GM12891 (cell line): ENCODE results near the gene ABCC10.

Source experiments
- POLR2A ChIP-seq: IDR thresholded peaks from 2 replicates; pipeline ENCODE4 v1.6.1; 2011; ENCODE audit warnings: low read depth, low read length, control low read depth
- POLR2AphosphoS5 ChIP-seq: IDR thresholded peaks from 2 replicates; pipeline ENCODE4 v1.6.1; 2011; ENCODE audit warnings: low read depth, low read length, control low read depth
- TAF1 ChIP-seq: IDR thresholded peaks from 2 replicates; pipeline ENCODE4 v1.6.1; 2011; ENCODE audit warnings: low read depth, low read length, control low read depth

DNA sequence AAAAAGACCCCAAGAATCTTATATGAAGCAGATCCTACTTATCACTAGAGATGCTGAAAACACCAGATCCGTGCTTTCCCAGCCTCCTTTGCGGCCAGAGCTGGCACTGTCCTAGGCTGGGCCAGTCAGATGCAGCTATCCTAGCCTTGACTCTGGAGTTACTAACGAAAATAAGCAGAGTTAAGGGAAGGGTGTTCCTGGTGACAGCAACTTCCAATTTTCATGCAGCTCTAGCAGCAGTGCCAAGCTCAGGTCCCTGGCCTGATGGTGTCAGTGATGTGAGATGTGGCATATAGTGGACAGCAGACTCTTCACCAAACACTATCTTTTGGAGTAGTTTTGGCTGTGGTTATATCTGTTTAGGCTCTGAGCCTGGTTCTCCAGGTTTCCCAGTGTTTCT lies 25.6 kb upstream of the ABCC10 start:
- TF ChIP-seq POLR2AphosphoS5 (no peak), POLR2A (no peak), TAF1 (no peak)
